ENCODE measurements around the gene MICALL2.

MICALL2 gene

GRCh38 chr7:1393421-1393820 lies 65.8 kb downstream of the MICALL2 start:
- no peak overlapping the region for H3K4me3 ChIP-seq (ENCODE audit: low read length)
- no peak for DNase-seq (ENCODE audit: low read depth)
- TF ChIP-seq CTCF (conservative IDR thresholded peaks at IDR 0.05; ENCODE audit: low read depth, low read length) = no peak

GRCh38 chr7:1392556-1392955 lies 66.7 kb downstream of the MICALL2 start:
- TF ChIP-seq CTCF (conservative IDR thresholded peaks at IDR 0.05; ENCODE audit: low read depth, low read length) = no peak
- DNase-seq (ENCODE audit: low read depth) = no peak
- H3K4me3 ChIP-seq (ENCODE audit: low read length) = no peak overlapping the region

GRCh38 chr7:1391449-1391848 lies 67.8 kb downstream of the MICALL2 start:
- TF ChIP-seq CTCF (conservative IDR thresholded peaks at IDR 0.05; ENCODE audit: low read depth, low read length) = no peak
- DNase-seq (ENCODE audit: low read depth) = no peak
- H3K4me3 ChIP-seq (ENCODE audit: low read length) = no peak overlapping the region

GRCh38 chr7:1388703-1389335 lies 70.5 kb downstream of the MICALL2 start:
- no peak for TF ChIP-seq CTCF (conservative IDR thresholded peaks at IDR 0.05; ENCODE audit: low read depth, low read length)
- DNase-seq (ENCODE audit: low read depth) = no peak
- no peak overlapping the region for H3K4me3 ChIP-seq (ENCODE audit: low read length)

- no peak overlapping the region for H3K4me3 ChIP-seq (ENCODE audit: low read length)
- DNase-seq (ENCODE audit: low read depth) = no peak
- TF ChIP-seq CTCF (conservative IDR thresholded peaks at IDR 0.05; ENCODE audit: low read depth, low read length) = no peak
These were observed 71.1 kb downstream of the MICALL2 start for GRCh38 chr7:1388021-1388702.

- no peak for DNase-seq (ENCODE audit: low read depth)
- H3K4me3 ChIP-seq (ENCODE audit: low read length) = no peak overlapping the region
- no peak for TF ChIP-seq CTCF (conservative IDR thresholded peaks at IDR 0.05; ENCODE audit: low read depth, low read length)
These were observed 72.0 kb downstream of the MICALL2 start for GRCh38 chr7:1387261-1387660.

- no peak for TF ChIP-seq CTCF (conservative IDR thresholded peaks at IDR 0.05; ENCODE audit: low read depth, low read length)
- H3K4me3 ChIP-seq (ENCODE audit: low read length) = no peak overlapping the region
These were observed 72.5 kb downstream of the MICALL2 start for GRCh38 chr7:1386623-1387220.

More at GRCh38 chr7:1386623-1387220, 72.5 kb downstream of the MICALL2 start:
- DNase-seq (ENCODE audit: low read depth) = no peak
